ENCODE data around the gene ABHD2.

- TF ChIP-seq CTCF (conservative IDR thresholded peaks at IDR 0.05 in 1 of 2, IDR thresholded peaks at IDR 0.05 in 1 of 2; ENCODE audit: low read depth in 1 of 2, low read length in 2 of 2) (no peak), EZH2 (IDR thresholded peaks at IDR 0.05; ENCODE audit: low read length, missing control alignments) (no peak)
Observed at GRCh38 chr15:89163271-89164055, 75.2 kb downstream of the ABHD2 start.

All from fibroblast of lung (primary cell).